ENCODE data around the gene SLC7A9.
"Not testable (repeated sequence)": the region's sequence is repeated elsewhere in the genome, so short reads cannot be mapped to it uniquely, and the experiment has no call there.

The SLC7A9 gene

DNA sequence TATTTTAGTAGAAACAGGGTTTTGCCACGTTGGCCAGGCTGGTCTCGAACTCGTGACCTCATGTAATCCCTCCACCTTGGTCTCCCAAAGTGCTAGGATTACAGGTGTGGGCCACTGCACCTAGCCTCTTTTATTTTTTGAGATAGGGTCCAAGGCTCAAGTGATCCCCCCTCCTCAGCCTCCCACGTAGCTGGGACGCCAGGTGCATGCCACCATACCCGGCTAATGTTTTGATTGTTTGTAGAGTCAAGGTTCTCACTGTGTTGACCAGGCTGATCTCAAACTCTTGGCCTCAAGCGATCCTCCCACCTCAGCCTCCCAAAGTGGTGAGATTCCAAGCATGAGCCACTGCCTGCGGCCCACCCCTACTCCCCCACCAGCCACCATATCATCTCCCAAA is 6.3 kb downstream of the SLC7A9 start:
- DNase-seq: no peak

DNA sequence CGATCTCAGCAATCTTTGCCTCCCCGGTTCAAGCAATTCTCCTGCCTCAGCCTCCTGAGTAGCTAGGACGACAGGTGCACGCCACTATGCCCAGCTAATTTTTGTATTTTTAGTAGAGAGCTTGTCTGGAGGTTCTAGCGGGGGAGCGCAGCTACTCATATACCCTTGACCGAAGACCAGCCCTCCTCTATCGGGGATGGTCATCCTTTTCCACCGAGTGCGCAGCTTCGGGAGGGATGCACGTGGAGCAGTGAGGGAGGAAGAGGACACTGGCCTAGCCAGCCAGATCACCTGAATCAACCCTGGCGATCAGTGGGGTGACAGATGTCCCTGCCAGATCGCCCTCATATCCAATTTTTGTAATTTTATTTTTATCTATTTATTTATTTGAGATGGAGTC is 6.8 kb downstream of the SLC7A9 start:
- no peak for DNase-seq

- DNase-seq: no peak
Measured at GRCh38 chr19:32862173-32862572, 7.4 kb downstream of the SLC7A9 start.

- no peak for DNase-seq
Measured at GRCh38 chr19:32861596-32861995, 8.0 kb downstream of the SLC7A9 start.

DNA sequence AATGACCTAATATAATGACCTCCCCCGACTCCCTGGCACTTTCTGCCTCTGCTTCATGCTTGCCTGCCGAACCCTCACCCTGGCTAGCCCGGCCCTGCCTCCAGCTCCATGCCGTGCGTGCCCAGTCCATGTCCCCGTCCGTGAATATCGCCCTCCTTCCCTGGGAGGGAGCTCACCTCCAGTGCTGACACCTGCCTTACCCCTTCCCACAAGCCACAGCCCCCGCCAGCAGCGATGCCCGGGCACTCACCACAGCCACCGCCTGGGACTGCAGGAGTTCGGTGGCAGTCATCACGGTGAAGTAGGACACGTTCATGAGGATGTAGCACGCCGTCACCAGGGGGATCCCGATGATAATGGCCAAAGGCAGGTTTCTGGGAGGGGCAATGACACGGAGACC is 10.0 kb downstream of the SLC7A9 start:
- no peak for DNase-seq

DNA sequence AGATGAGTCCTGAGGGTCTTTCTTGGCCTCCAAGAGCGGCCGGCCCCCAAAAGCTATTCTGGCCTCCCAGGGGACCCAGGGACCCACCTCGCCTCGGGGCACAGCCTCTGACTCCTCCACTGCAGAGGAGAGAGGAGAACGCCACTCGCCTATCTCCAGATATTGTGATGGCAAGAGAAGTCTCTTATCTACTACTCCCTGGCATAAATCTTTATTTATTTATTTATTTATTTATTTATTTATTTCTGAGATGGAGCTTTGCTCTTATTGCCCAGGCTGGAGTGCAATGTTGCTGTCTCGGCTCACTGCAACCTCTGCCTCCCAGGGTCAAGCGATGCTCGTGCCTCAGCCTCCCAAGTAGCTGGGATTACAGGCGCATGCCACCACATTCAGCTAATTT is 11.0 kb downstream of the SLC7A9 start:
- no peak for DNase-seq

GRCh38 chr19:32858155-32858554 is 11.4 kb downstream of the SLC7A9 start:
- DNase-seq: no peak

GRCh38 chr19:32857584-32857983 is 12.0 kb downstream of the SLC7A9 start:
- DNase-seq: no peak

- DNase-seq: not testable (repeated sequence)
Measured at GRCh38 chr19:32856818-32857217, 12.7 kb downstream of the SLC7A9 start.

- DNase-seq: no peak
Measured at GRCh38 chr19:32852216-32852615, 17.4 kb downstream of the SLC7A9 start.

GRCh38 chr19:32848035-32848434 is 21.5 kb downstream of the SLC7A9 start:
- not testable (repeated sequence) for DNase-seq

DNA sequence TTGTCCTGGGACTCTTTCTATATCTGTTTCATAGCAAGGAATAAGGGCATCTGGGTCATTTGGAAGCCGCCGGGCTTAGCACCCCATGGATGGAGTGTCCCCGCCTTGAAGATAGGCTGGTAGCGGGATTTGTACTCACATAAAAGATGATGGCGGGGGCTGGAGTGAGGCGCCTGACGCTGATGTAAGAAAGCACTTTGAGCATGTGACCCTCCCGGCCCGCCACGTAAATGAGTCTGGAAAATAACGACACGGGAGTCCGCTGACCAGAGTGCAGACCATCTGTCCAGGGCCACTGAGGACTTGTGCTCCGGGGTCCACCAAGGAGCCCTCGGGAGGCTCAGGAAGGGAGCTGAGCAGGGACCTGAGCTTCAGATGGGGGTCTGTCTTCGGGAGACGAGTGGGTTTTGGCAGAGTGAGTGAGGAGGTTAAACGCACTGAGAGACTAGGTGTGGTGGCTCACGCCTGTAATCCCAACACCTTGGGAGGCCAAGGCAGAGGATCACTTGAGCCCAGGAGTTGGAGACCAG is 25.8 kb downstream of the SLC7A9 start:
- DNase-seq: no peak

- DNase-seq: no peak
Measured at GRCh38 chr19:32842061-32842460, 27.5 kb downstream of the SLC7A9 start.

DNA sequence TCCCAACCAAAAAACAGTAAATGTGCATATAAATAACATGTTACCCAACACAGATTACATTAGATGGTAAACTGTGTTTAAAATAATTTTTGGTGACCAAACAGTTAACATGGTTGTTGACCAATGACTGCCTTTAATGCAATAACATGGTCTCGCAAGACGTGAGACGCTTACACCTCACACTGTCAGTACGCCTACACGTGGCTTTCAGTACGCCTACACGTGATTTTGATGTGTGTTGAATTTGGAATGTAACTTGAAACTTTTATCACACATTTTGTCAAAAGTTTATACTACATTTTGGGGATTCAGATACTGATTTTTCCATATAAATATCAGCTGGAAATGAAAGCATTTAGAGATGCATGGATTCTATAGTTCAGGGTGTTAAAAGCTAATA is 32.0 kb downstream of the SLC7A9 start:
- no peak for DNase-seq

- DNase-seq: not testable (repeated sequence)
Measured at GRCh38 chr19:32833388-32833787, 36.2 kb downstream of the SLC7A9 start.

GRCh38 chr19:32832825-32833224 is 36.7 kb downstream of the SLC7A9 start:
- DNase-seq: not testable (repeated sequence)

DNA sequence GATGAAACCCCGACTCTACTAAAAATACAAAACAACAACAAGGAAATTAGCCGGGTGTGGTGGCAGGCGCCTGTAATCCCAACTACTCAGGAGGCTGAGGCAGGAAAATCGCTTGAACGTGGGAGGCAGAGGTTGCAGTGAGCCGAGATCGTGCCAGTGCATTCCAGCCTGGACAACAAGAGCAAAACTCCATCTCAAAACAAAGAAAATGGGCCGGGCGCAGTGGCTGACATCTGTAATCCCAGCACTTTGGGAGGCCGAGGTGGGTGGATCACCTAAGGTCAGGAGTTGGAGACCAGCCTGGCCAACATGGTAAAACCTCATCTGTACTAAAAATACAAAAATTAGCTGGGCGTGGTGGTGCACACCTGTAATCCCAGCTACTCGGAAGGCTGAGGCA is 37.5 kb downstream of the SLC7A9 start:
- not testable (repeated sequence) for DNase-seq

DNA sequence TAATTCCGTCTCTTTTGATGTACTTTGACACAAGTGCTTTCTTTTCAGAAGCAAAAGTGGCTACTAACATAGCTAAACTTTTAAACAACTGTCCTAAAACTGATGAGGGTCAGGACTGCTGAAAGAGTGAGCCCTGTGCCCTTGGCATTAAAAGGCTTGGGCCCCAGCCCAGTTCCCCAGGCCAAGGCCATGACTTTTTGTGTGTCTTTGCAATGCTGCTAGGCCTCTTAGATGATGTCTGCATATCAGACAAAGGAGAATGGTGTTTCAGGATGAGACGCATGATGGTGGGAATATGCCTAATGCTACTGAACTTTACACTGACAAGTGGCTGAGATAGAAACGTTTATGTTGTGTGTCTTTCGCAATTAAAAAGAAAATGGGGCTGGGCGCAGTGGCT is 38.0 kb downstream of the SLC7A9 start:
- no peak for DNase-seq

DNA sequence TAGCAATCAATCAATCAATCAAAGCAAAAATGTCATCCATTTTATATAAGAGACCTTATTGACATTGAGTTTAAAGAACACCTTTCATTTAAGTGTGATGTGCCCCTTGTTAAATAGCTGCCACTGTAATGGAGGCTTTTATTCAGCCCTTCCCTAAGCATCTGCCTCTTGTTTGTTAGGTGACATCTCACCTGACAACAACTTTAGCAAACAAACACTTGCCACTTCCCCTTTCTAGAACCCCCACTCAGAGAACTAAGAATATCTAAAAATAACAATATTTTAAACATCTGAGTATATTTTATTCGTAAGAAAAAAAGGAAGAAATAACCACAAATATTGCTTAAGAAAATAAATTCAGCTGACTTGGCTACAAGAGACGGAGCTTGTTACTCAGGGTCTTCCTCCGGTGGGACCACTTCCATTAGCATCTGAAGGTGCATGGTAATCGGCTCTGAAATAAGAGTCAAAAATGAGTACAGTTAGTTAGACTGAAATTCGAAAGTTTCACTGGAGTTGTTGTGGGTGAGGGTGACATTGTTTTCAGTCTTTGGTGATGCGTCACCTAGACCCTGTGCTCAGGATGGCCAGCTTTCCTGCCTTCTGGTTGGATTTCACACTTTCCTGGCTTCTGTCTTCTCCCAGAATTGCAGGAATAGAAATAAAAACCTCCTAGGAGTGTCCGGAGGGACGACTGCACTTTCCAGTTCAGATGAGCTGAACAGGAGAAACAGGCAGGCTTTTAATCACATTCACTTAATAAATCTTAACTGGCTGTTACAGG is 39.1 kb downstream of the SLC7A9 start:
- DNase-seq: no peak

DNA sequence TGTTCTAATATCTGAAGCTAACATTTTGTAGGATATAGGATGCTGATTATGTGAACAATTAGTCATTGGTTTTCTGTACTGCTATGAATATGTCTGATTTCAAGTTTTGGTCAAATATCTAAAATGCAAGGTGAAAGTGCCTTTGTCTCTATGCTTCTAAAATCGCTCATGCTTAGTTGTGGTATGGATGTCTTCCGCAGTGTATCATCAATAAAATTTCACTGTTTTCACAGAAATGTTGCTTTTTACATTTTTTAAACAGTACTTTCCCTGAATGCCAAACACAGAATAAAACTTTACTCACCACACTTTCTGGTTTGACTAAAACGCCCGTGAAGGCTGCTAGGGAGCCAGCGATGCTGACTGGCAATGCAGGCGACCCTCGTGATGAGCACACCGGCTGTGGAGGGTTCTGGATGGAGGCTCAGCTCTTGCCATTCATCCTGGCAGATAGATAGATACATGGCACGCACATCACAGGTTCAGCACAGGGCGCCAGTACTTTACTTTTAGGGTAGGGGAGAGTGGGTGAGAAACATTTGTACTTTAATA is 40.1 kb downstream of the SLC7A9 start:
- no peak for DNase-seq

GRCh38 chr19:32828643-32829344 is 40.8 kb downstream of the SLC7A9 start:
- DNase-seq: no peak

DNA sequence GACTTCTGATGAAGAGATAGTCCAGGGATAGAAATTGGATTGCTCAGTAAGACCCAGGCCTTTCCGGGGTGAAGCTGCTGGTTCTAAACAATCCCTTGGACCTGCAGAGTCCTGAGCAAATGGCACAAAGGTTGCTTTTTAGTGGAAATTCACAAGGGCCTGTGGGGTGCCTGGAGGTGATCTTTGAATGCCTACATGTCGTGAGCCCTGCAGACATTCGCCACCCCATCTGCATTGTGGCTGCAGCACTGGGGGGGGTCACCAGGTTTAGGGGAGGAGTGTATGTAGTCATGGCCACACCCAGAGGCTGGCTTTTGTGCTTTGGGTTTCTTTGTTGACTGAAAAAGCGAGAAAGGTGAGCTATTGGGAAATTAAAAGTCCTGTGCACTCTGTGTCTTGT is 41.4 kb downstream of the SLC7A9 start:
- DNase-seq: no peak

GRCh38 chr19:32824916-32825608 is 44.5 kb downstream of the SLC7A9 start:
- no peak for DNase-seq
